GM21526 (cell line): ENCODE data around the gene CARMIL1.

Experiments
- ATAC-seq: cut with Tn5 transposase; IDR thresholded peaks from one replicate; pipeline ENCODE4 v1.9.1; 2021; ENCODE audit warnings: moderate library complexity; ENCODE audit not compliant: unreplicated experiment, low FRiP score

The CARMIL1 gene

DNA sequence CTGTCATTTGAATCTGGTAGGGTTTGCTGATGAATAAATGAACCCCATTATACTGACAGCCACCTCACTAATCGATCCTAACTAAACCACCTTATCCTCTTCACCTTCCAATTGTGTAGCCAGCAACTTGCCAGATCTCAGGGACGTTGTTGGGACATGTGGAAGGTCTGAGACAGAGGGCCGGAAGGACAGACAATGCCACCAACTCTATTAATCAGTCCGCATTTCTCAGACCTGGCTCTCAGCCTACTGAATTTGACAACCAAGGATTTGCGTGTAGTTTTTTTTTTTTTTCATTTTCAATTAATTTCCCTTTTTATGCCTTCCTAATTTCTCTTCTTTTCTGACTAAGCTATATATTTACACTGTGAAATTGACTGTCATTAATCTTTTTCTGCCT is 122.5 kb downstream of the CARMIL1 start:
- no peak for ATAC-seq

DNA sequence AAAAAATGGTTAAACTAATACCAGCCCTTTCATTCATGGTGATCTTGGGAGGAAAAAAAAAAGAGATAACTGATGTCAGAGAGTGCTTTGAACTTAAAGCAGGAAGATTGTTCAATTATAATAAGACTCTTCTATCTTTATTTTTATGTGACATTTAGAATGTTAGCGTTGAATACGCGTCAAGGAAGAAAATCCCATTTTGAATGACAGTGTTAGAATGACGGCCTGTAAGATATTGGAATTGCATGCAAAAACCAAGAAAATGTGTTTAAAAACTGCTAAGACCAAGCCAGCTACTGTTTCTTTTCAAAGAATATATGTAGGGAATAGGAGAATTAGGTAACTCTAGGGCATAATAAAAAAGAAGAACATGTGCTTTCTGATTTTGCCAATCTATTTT is 123.0 kb downstream of the CARMIL1 start:
- no peak for ATAC-seq

- no peak for ATAC-seq
Observed at GRCh38 chr6:25403150-25403549, 124.0 kb downstream of the CARMIL1 start.

DNA sequence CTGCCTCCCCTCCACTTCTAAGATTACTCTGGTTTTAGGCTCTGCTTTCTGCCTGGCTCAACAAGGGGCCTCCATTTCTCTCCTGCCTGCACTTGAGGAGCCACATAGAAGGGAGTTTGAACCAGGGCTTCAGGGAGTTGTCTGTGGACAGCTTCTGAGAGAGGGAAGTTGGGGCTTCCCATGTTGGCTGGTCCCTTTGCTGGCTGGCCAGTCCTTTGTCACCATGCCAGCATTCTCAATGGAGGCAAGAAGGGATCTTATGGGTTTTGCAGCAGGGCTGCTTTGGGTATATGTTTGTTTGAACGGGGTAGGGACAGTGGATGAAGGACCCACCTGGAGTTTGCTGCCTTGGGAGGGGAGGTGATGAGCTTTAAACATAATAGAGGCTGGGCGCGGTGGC is 124.9 kb downstream of the CARMIL1 start:
- ATAC-seq: no peak

DNA sequence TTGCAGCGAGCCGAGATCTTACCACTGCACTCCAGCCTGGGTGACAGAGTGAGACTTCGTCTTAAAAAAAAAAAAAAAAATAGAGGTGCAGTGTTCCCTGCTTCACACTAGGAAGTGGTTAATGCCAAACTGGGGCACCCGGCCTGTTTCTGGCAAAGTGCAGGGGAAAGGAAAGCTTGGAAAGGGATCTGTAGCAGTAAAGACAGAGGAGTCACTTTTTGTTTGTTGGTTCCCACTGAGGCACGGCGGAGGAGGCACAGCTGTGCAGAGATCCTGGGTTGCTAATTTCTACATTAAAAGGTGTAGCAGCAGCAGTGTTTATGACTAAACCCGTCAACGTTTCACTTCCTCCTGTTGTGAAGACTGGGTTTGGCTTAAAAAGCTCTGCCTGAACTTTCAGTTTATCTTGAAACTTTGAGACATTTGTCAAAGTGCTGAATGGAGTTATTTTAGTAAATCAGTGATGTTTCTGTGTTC is 125.6 kb downstream of the CARMIL1 start:
- ATAC-seq: peak; percentile 98

GRCh38 chr6:25405442-25405841 is 126.3 kb downstream of the CARMIL1 start:
- ATAC-seq: peak; percentile 20

GRCh38 chr6:25407431-25407830 is 128.3 kb downstream of the CARMIL1 start:
- no peak for ATAC-seq

DNA sequence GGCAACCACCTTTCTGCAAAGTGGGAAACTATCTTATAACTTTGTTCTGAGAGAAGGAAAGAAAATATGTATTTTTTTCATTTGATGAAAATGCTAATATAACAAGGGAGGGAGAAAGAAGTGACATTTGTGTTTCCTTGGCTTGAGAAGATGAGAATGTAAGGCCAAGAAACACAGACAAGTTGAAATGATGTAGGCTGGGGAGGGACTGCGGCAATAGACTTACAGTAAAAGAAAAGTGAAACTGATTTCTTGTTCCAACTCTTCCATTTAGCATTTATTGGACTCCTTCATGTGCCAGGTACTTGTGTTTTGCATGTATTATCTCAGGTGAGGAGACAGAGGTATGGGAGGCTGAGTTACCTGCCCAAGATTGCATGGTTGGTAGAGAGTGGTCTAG is 130.9 kb downstream of the CARMIL1 start:
- ATAC-seq: no peak

GRCh38 chr6:25411316-25411950 is 132.3 kb downstream of the CARMIL1 start:
- no peak for ATAC-seq

DNA sequence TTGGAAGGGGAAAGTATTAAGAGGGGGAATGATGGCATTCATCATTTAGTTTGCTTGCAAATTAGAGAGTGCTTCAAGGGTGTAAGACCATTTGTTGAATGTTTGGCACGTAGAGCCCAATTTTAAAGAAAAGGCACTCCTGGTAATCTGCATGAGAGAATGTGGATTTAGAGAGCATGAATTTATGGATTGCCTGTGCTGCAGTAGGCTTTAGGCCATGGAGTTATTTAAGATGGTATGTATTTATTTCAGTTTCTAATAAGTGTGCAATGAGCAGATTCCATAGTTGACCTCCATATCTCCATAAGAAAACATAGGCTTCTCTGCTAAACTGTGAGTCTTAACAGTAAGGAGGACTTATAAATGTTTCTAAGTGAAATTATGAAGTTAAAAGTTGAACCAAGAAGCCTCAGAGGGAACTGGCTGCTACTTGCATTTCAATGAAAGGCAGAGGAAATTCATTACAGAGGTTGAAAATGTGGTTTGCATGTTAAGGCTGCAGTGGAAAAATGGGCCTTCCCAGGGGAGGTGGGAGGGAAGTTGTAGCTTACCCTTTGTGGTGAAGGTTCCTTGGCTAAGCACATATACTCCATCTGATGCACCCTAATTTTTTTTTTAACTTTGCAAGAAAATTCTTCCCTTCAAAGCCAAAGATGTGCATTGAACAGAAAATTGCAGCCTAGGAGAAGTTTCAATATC is 134.2 kb downstream of the CARMIL1 start:
- no peak for ATAC-seq

- no peak for ATAC-seq
Observed at GRCh38 chr6:25414168-25414567, 135.0 kb downstream of the CARMIL1 start.

- ATAC-seq: no peak
Observed at GRCh38 chr6:25414755-25415154, 135.6 kb downstream of the CARMIL1 start.

DNA sequence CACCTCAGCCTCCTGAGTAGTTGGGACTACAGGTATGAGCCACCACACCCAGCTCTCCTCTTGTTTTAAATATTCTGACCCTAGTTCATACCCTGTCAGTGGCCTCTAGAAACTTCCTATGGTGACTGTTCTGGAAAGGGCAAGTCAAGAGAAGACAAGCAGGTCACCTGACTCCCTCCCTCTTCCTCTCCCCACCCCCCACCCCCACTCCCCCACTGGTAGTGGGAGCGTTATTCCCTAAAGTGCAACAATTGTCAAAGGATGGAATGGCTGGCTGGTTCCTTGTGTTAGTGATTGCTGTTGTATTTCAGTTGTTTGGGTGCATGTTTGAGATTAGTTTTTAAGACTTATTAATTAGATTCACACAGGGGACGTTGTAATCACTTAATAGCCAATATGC is 136.1 kb downstream of the CARMIL1 start:
- no peak for ATAC-seq

DNA sequence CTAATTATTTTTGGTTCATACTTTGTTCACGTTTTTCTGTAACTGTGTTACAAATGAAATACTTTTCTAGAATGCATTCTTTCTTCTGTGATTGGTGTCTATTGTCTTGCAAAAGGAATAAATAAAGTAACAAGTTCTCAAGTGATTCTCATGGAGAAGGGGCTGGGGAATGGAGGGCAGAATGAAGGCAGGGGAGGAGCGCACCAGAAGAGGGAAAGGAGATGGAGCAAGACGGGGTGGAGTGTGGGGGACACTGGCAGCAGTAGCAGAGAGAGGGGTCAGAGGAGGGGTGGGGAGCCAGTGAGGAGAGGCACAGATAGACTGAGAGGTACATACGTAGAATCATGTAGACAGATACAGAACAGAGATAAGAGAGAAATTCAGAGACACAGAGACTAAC is 136.5 kb downstream of the CARMIL1 start:
- no peak for ATAC-seq

- no peak for ATAC-seq
Observed at GRCh38 chr6:25417046-25417605, 138.0 kb downstream of the CARMIL1 start.

GRCh38 chr6:25418454-25419052 is 139.4 kb downstream of the CARMIL1 start:
- ATAC-seq: no peak

DNA sequence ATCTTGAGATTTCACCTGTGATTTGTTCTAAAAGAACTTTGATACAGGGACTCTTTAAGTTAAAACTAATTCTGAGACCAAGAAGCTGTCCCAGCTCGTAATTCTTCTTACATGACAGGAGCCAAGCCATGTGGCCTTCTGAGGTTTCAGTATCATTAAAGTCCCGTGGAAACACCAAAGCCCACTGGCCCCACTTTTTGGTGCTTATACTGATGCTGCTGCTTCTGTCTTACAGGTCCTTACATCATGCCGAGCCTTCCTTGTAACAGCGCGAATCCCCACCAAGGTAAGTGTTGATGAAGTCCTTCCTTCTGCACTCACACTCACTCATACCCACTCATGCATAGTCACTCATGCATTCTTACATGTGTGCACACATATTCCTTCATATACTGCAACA is 140.7 kb downstream of the CARMIL1 start:
- no peak for ATAC-seq

DNA sequence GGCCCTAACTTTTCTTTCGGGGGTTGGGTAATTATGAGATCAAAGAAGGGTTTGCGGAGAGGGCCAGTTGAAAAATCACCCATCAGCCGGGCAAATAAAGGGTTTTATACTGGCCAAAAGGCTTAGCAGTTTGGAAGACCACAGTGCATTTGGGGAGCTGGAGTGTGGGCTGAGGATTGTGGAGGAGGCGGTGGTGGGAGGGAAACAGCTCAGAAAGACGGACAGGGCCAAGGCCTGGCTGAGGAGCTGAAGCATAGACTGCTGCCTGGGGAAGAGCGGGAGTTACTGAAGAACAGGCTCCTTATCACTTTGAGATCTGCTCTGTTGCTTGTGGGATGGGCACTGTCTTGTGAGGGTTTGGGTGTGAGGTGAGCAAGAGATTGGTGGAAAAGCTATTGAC is 144.2 kb downstream of the CARMIL1 start:
- ATAC-seq: no peak

GRCh38 chr6:25424303-25424702 is 145.1 kb downstream of the CARMIL1 start:
- ATAC-seq: no peak

DNA sequence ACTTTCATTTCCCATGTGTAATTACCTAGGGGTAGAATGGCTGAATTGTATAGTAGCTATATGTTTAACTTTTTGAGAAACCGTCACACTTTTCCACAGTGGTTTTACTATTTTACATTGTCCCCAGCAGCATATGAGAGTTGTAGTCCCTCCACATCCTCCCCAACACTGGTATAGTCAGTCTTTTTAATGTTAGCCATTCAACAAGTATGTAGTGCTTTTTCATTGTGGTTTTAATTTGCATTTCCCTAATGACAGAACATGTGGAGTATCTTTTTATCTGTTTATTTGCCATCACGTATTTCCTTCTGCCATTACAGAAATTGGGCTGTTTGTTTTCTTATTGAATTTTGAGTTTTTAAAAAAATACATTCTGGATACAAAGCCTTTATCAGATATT is 148.4 kb downstream of the CARMIL1 start:
- no peak for ATAC-seq

DNA sequence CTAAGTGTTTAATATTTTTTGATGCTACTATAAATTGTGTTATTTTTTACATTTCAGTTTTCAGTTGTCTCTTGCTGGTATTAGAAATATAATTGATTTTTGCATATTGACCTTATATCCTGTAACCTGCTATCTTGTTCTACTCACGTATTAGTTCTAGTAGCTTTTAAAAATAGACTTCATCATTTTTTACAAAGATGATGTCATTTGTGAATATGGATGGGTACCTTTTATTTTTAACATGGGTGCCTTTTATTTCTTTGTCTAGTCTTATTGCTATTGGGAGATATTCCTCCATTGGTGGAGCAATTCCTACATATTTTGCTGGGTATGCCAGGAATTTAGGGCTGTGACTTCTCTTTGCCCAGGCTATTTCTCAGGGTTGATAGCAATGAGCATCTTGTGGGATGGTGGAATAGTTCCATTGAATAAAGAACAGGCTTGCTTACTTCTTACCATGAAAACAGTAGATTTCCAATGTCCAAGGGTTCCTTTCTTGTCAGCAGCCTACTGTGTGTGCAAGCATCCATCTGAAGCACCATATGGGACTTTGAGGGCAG is 149.7 kb downstream of the CARMIL1 start:
- ATAC-seq: no peak
